ENCODE data around the gene CHMP4A. TPM values are rescaled to one million over a fixed set of nuclear protein-coding genes. Genes with fewer than 3 reads are reported as not detected.

CHMP4A gene
- total and polyA plus RNA-seq, 2 of the 13 experiments (the other 11 are each of a cell fraction or from before 2014, with no cell fraction given): 83.6 to 113 TPM

DNA sequence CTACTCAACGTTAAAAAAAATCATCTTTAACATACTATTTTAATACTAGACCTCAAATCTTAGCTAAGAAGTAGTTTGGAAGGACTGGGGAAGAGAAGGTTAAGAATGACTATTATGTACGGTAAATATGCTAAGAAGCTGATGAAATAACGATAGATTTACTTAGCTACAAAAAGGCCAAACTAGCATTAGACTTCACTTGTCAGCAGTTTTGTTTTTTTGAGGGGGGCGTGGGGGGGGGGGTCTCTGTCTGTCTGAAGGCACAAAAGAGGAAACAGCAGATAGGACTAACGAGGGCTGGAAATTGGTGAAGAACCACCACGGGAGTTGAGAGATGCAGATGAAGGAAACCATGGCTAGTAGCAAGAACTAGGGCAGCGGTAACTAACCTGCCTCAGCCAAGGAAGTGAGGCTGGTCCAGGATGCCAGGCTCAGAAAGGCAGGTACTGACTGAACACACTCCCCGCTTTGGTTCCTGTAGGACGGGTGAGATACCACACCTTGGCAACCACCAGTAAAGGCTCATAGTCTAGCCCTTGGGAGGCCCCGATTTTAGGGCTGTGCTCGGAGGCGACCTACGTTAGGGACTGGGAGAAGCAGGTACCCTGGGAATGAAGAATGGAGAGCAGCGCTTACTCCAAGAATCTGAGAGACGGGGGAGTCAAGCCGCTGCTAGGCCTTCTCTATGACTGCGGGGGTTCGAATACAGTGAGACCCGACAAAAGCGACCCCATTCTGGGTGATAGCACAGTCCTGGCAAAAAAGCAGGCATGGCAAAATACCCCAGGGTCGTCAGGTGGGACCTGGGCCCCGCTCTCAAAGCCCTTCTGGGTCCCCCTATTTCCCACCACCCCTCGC is 18.2 kb upstream of the CHMP4A start (continued):
- TF ChIP-seq NFKBIZ (CRISPR knock-in tag; IDR thresholded peaks at IDR 0.05) (no peak; the same call in 1 of the 2 replicates), ARHGAP35 (CRISPR knock-in tag; IDR thresholded peaks at IDR 0.05; ENCODE audit: borderline replicate concordance) (0 out of 2 replicates have a peak, but pooled peaks have one; percentile 66), RORA (CRISPR knock-in tag; IDR thresholded peaks at IDR 0.05) (no peak)

DNA sequence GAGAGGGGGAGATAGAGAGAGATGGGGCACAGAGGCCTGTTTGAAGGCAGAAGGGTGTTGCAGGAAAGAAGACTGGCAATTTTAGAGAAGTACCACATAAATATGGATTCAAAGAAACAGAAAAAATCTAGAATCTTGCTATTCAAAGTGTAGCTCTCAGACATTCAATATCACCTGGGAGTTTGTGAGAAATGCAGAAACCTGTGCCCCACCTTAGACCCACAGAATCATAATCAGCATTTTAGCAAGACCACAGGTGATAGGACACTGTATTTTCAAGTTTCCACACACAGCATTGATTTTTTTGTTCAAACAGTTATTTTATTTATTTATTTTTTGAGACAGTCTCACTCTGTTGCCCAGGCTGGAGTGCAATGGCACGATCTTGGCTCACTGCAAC is 15.6 kb upstream of the CHMP4A start:
- TF ChIP-seq AGO2 (optimal IDR thresholded peaks at IDR 0.05; ENCODE audit: low read depth, low read length) (peak; percentile 51), PRMT3 (CRISPR knock-in tag; IDR thresholded peaks at IDR 0.05; ENCODE audit: borderline replicate concordance, low read depth) (no peak), RBFOX2 (IDR thresholded peaks at IDR 0.05; ENCODE audit: low read depth, low read length) (peak; percentile 56), ZNF121 (CRISPR knock-in tag; IDR thresholded peaks at IDR 0.05) (0 out of 2 replicates have a peak, but pooled peaks have one; percentile 20)
- TF ChIP-seq, protein P1, sequence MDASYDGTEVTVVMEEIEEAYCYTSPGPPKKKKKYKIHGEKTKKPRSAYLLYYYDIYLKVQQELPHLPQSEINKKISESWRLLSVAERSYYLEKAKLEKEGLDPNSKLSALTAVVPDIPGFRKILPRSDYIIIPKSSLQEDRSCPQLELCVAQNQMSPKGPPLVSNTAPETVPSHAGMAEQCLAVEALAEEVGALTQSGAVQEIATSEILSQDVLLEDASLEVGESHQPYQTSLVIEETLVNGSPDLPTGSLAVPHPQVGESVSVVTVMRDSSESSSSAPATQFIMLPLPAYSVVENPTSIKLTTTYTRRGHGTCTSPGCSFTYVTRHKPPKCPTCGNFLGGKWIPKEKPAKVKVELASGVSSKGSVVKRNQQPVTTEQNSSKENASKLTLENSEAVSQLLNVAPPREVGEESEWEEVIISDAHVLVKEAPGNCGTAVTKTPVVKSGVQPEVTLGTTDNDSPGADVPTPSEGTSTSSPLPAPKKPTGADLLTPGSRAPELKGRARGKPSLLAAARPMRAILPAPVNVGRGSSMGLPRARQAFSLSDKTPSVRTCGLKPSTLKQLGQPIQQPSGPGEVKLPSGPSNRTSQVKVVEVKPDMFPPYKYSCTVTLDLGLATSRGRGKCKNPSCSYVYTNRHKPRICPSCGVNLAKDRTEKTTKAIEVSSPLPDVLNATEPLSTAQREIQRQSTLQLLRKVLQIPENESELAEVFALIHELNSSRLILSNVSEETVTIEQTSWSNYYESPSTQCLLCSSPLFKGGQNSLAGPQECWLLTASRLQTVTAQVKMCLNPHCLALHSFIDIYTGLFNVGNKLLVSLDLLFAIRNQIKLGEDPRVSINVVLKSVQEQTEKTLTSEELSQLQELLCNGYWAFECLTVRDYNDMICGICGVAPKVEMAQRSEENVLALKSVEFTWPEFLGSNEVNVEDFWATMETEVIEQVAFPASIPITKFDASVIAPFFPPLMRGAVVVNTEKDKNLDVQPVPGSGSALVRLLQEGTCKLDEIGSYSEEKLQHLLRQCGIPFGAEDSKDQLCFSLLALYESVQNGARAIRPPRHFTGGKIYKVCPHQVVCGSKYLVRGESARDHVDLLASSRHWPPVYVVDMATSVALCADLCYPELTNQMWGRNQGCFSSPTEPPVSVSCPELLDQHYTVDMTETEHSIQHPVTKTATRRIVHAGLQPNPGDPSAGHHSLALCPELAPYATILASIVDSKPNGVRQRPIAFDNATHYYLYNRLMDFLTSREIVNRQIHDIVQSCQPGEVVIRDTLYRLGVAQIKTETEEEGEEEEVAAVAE (CRISPR knock-in tag; IDR thresholded peaks at IDR 0.05; ENCODE audit: borderline replicate concordance): peak; percentile 81
- DNase-seq (ENCODE audit: low spot score) (no peak), FAIRE-seq (no peak), ATAC-seq (no peak)
- H3K27ac ChIP-seq (ENCODE audit: extremely low read length, insufficient read depth, low read length): no peak overlapping the region
- H3K4me2 ChIP-seq (ENCODE audit: low read depth, low read length): no peak overlapping the region
- WGBS (ENCODE audit: low lambda C conversion rate): 90% methylated on average over 1 of the region's 1 CpG
- H3K9me3 ChIP-seq (ENCODE audit: low read length): no peaks in the 10 kb centered on the region
- H3K9ac ChIP-seq (ENCODE audit: insufficient read depth, low read depth, low read length): no peak overlapping the region
- ChIA-PET CTCF (ENCODE audit: low intra/inter-chr PET ratio, low total read pairs) (no interaction called here), POLR2A (interaction anchor here (0.7 to 2.4 kb wide), 8 partner anchors 9 to 740 kb away, joined by 3 to 21 read pairs (median 6); partner anchors contain the start of genes CHMP4A, DHRS1, MDP1 and NOP9)
- peaks cover 7% of the 10 kb centered on the region; the same call in 1 of the 2 replicates for H4K20me1 ChIP-seq (ENCODE audit: insufficient read depth, low read length)
- H2AFZ ChIP-seq (ENCODE audit: low read length): no peak overlapping the region
- peaks cover 1 to 15% of the 10 kb centered on the region in 2 experiments; a peak in 2 of 5 replicates for H3K36me3 ChIP-seq (replicated peaks in 1 of 2; ENCODE audit: control insufficient read depth in 1 of 2, insufficient read depth in 2 of 2, low read length in 2 of 2)
- in situ Hi-C loops (cut with HindIII; ENCODE audit: extremely low pct_ligation_motif_present, low pct_unique_long_range_greater_than_20kb): no loop called here
- peaks cover 40% of the 10 kb centered on the region for H3K4me1 ChIP-seq (ENCODE audit: insufficient read depth, low read length)
- no TSS peak for BruUV-seq (replicated peaks)
- H3K4me3 ChIP-seq (replicated peaks in 1 of 3; ENCODE audit: insufficient read depth in 1 of 3, low read depth in 2 of 3, low read length in 3 of 3): no peak overlapping the region
- intact Hi-C loops (cut with micrococcal nuclease; ENCODE audit: unreplicated experiment): no loop called here
- H3K27me3 ChIP-seq (ENCODE audit: control insufficient read depth in 1 of 2, insufficient read depth in 2 of 2, low read length in 2 of 2): peaks cover 0 to 4% of the 10 kb centered on the region in 2 experiments; a peak in 1 of 5 replicates
- peaks cover 76% of the 10 kb centered on the region for H3K79me2 ChIP-seq (ENCODE audit: insufficient read depth, low read length)

Measured in HepG2 (cell line).